WERI-Rb-1 (cell line): ENCODE results near the gene MORN2.

Source experiments
- DNase-seq: peaks from one replicate; pipeline ENCODE4 v3.0.0-alpha.2; 2020
- H3K27ac ChIP-seq: fragments of 250-450 bp; sonication (Bioruptor Pico); 2 replicates; pipeline ENCODE4 v1.5.1; 2020; ENCODE audit warnings: mild to moderate bottlenecking, moderate library complexity
- H3K27me3 ChIP-seq: fragments of 250-450 bp; sonication (Bioruptor Pico); 2 replicates; pipeline ENCODE4 v1.5.1; 2021; ENCODE audit warnings: mild to moderate bottlenecking, low read depth, moderate library complexity; ENCODE audit not compliant: insufficient read depth, severe bottlenecking
- H3K36me3 ChIP-seq: fragments of 250-450 bp; sonication (Bioruptor Pico); 2 replicates; pipeline ENCODE4 v1.5.1; 2020; ENCODE audit warnings: mild to moderate bottlenecking, moderate library complexity
- H3K4me3 ChIP-seq: 2 replicates; pipeline ENCODE4 v1.5.1; 2011; ENCODE audit warnings: low read depth, mild to moderate bottlenecking, control low read depth, low read length
- H3K9me3 ChIP-seq: fragments of 250-450 bp; sonication (Bioruptor Pico); 2 replicates; pipeline ENCODE4 v1.5.1; 2021; ENCODE audit warnings: mild to moderate bottlenecking, moderate library complexity; ENCODE audit not compliant: severe bottlenecking
- TF ChIP-seq, protein P1 (sequence below): IDR thresholded peaks from 2 replicates; pipeline ENCODE4 v1.5.1; 2011; ENCODE audit warnings: low read depth, mild to moderate bottlenecking, control low read depth, inconsistent platforms, low read length

Gene MORN2

DNA sequence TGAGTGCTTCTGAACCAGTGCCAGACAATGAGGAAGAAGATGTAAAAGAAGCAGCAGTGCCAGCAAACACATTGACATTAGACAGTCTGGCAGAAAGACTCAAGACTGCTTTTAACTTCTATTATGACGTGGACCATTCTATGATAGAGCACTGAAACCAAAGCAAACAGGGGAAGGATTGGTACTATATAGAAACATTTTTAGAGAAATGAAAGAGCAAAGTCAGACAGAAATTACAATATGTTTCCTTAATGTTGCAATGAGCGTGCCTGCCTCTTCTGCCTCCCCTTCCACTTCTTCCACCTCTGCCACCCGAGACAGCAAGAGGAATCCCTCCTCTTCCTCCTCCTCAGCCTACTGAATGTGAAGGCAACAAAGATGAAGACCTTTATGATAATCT lies 39.8 kb upstream of the MORN2 start:
- Histone ChIP-seq H3K36me3 (peaks cover 60% of the 10 kb centered on the region), H3K9me3 (no peaks in the 10 kb centered on the region), H3K4me3 (no peak overlapping the region), H3K27me3 (no peaks in the 10 kb centered on the region), H3K27ac (no peak overlapping the region)
- DNase-seq: no peak
- TF ChIP-seq, protein P1, sequence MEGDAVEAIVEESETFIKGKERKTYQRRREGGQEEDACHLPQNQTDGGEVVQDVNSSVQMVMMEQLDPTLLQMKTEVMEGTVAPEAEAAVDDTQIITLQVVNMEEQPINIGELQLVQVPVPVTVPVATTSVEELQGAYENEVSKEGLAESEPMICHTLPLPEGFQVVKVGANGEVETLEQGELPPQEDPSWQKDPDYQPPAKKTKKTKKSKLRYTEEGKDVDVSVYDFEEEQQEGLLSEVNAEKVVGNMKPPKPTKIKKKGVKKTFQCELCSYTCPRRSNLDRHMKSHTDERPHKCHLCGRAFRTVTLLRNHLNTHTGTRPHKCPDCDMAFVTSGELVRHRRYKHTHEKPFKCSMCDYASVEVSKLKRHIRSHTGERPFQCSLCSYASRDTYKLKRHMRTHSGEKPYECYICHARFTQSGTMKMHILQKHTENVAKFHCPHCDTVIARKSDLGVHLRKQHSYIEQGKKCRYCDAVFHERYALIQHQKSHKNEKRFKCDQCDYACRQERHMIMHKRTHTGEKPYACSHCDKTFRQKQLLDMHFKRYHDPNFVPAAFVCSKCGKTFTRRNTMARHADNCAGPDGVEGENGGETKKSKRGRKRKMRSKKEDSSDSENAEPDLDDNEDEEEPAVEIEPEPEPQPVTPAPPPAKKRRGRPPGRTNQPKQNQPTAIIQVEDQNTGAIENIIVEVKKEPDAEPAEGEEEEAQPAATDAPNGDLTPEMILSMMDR: no peak

- H3K27ac ChIP-seq: no peak overlapping the region
- H3K27me3 ChIP-seq: no peaks in the 10 kb centered on the region
- peaks cover 65% of the 10 kb centered on the region for H3K36me3 ChIP-seq
- TF ChIP-seq, protein P1: no peak
- no peak for DNase-seq
- no peak overlapping the region for H3K4me3 ChIP-seq
- H3K9me3 ChIP-seq: no peaks in the 10 kb centered on the region
These were observed 39.0 kb upstream of the MORN2 start for GRCh38 chr2:38836791-38837190.

- TF ChIP-seq, protein P1: no peak
These were observed 25.7 kb upstream of the MORN2 start for GRCh38 chr2:38850045-38850444.

DNA sequence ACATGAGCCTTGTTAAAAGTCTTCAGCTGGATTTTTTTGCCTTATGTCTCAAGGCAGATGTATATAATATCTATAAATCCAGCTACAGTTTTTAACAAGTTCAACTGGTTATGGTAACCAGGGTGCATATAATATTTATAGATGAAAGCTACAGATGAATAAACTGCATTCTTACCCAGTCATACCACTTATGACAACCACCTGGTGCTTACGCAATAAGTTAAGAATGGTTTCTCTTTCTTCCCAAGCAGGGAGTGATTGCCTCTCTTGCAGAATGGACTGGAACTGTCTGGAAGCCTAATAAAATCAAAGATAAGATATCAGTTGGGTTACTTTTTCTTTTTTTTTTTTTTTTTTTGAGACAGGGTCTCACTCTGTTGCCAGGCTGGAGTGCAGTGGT lies 19.6 kb upstream of the MORN2 start:
- H3K27ac ChIP-seq: no peak overlapping the region
- TF ChIP-seq, protein P1: no peak
- no peak overlapping the region for H3K4me3 ChIP-seq
- DNase-seq: no peak
- H3K36me3 ChIP-seq: peaks cover 71% of the 10 kb centered on the region
- no peaks in the 10 kb centered on the region for H3K27me3 ChIP-seq
- no peaks in the 10 kb centered on the region for H3K9me3 ChIP-seq

More at GRCh38 chr2:38850045-38850444, 25.7 kb upstream of the MORN2 start:
- Histone ChIP-seq H3K27me3 (no peaks in the 10 kb centered on the region), H3K4me3 (no peak overlapping the region), H3K9me3 (no peaks in the 10 kb centered on the region), H3K36me3 (peaks cover 39% of the 10 kb centered on the region), H3K27ac (no peak overlapping the region)
- no peak for DNase-seq

- DNase-seq: no peak
- Histone ChIP-seq H3K9me3 (no peaks in the 10 kb centered on the region), H3K27me3 (no peaks in the 10 kb centered on the region), H3K36me3 (peaks cover 69% of the 10 kb centered on the region), H3K4me3 (no peak overlapping the region), H3K27ac (no peak overlapping the region)
- TF ChIP-seq, protein P1: no peak
These were observed 13.3 kb upstream of the MORN2 start for GRCh38 chr2:38862476-38862875.

DNA sequence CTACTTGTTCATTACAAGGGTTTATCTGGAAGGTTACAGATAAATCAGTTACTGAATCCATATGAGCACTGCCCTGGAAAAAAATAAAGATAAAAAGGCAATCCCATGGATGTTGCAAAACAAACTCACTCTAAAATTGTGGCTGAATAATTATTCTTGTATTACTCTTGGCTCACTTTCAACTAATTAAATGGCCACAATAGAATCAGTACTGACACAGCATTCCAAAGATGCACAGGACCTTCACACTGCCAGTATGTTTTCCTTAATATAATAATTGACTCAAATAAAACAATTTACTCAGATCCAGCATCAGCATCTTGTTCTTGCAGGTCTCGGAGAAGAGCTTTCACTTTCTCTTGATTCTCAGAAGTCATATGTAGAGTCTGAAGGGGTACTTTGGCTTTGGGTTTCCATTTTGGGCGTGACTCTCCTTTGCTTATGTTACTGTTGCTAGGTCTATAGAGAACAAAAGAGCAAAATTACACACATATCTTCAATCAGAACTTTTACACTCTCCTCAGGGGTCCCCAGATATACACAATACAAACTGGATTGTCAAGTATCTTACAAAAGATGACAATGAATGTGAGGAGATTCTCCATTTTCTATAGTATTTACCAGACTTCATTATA lies 12.6 kb upstream of the MORN2 start:
- H3K27ac ChIP-seq: no peak overlapping the region
- no peak overlapping the region for H3K4me3 ChIP-seq
- DNase-seq: no peak
- peaks cover 67% of the 10 kb centered on the region for H3K36me3 ChIP-seq
- TF ChIP-seq, protein P1: no peak
- no peaks in the 10 kb centered on the region for H3K9me3 ChIP-seq
- no peaks in the 10 kb centered on the region for H3K27me3 ChIP-seq
